GM21737 (cell line): Measurements from ENCODE around the gene DCHS1.
"Not testable (repeated sequence)": the region's sequence is repeated elsewhere in the genome, so short reads cannot be mapped to it uniquely, and the experiment has no call there.

ENCODE experiments used
- ATAC-seq: cut with Tn5 transposase; IDR thresholded peaks from one replicate; pipeline ENCODE4 v1.9.1; 2021; ENCODE audit warnings: mild to moderate bottlenecking, moderate library complexity; ENCODE audit not compliant: unreplicated experiment

DCHS1 gene

GRCh38 chr11:6655790-6656583 is at the start of gene DCHS1:
Gene DCHS1 (minus strand): TSS chr11:6655809. CDS start chr11:6641613, 14,196 bp downstream.
- no peak for ATAC-seq

- no peak for ATAC-seq
Measured at GRCh38 chr11:6703247-6704063, 47.8 kb upstream of the DCHS1 start.

- not testable (repeated sequence) for ATAC-seq
Measured at GRCh38 chr11:6701955-6702354, 46.3 kb upstream of the DCHS1 start.

GRCh38 chr11:6695377-6695776 is 39.8 kb upstream of the DCHS1 start:
- no peak for ATAC-seq

- ATAC-seq = no peak
Measured at GRCh38 chr11:6694229-6694535, 38.6 kb upstream of the DCHS1 start.

GRCh38 chr11:6693342-6694228 is 38.0 kb upstream of the DCHS1 start:
- ATAC-seq = no peak

GRCh38 chr11:6692128-6692527 is 36.5 kb upstream of the DCHS1 start:
- ATAC-seq = no peak

GRCh38 chr11:6690431-6691132 is 35.0 kb upstream of the DCHS1 start:
- ATAC-seq = not testable (repeated sequence)

- ATAC-seq = no peak
Measured at GRCh38 chr11:6687876-6688275, 32.3 kb upstream of the DCHS1 start.

GRCh38 chr11:6686006-6686405 is 30.4 kb upstream of the DCHS1 start:
- no peak for ATAC-seq

- ATAC-seq = not testable (repeated sequence)
Measured at GRCh38 chr11:6684068-6684467, 28.5 kb upstream of the DCHS1 start.

- peak; percentile 93 for ATAC-seq
Measured at GRCh38 chr11:6682936-6683861, 27.6 kb upstream of the DCHS1 start, which contains the start of gene MRPL17. Gene MRPL17 (minus strand): TSS chr11:6683340. CDS start chr11:6683296, 44 bp downstream.

GRCh38 chr11:6682591-6682935 is 27.0 kb upstream of the DCHS1 start:
- ATAC-seq = peak; percentile 8

- ATAC-seq = no peak
Measured at GRCh38 chr11:6681949-6682348, 26.3 kb upstream of the DCHS1 start.

GRCh38 chr11:6681505-6681904 is 25.9 kb upstream of the DCHS1 start:
- no peak for ATAC-seq

- ATAC-seq = no peak
Measured at GRCh38 chr11:6677018-6677417, 21.4 kb upstream of the DCHS1 start.

GRCh38 chr11:6674862-6675261 is 19.3 kb upstream of the DCHS1 start:
- no peak for ATAC-seq

GRCh38 chr11:6674219-6674597 is 18.6 kb upstream of the DCHS1 start:
- no peak for ATAC-seq

- no peak for ATAC-seq
Measured at GRCh38 chr11:6673523-6674218, 18.1 kb upstream of the DCHS1 start.
